ENCODE measurements around the gene GYPE.
"Not testable (repeated sequence)": the region's sequence is repeated elsewhere in the genome, so short reads cannot be mapped to it uniquely, and the experiment has no call there.

GYPE gene

GRCh38 chr4:143870523-143871268 lies 34.7 kb downstream of the GYPE start:
- not testable (repeated sequence) for DNase-seq (ENCODE audit: low read depth in 2 of 2)

GRCh38 chr4:143869925-143870324 lies 35.4 kb downstream of the GYPE start:
- DNase-seq (ENCODE audit: low read depth in 2 of 2): not testable (repeated sequence)

GRCh38 chr4:143862716-143863115 lies 42.6 kb downstream of the GYPE start:
- not testable (repeated sequence) for DNase-seq (ENCODE audit: low read depth in 2 of 2)

GRCh38 chr4:143858456-143858855 lies 46.9 kb downstream of the GYPE start:
- no peak for DNase-seq (ENCODE audit: low read depth in 2 of 2)

DNA sequence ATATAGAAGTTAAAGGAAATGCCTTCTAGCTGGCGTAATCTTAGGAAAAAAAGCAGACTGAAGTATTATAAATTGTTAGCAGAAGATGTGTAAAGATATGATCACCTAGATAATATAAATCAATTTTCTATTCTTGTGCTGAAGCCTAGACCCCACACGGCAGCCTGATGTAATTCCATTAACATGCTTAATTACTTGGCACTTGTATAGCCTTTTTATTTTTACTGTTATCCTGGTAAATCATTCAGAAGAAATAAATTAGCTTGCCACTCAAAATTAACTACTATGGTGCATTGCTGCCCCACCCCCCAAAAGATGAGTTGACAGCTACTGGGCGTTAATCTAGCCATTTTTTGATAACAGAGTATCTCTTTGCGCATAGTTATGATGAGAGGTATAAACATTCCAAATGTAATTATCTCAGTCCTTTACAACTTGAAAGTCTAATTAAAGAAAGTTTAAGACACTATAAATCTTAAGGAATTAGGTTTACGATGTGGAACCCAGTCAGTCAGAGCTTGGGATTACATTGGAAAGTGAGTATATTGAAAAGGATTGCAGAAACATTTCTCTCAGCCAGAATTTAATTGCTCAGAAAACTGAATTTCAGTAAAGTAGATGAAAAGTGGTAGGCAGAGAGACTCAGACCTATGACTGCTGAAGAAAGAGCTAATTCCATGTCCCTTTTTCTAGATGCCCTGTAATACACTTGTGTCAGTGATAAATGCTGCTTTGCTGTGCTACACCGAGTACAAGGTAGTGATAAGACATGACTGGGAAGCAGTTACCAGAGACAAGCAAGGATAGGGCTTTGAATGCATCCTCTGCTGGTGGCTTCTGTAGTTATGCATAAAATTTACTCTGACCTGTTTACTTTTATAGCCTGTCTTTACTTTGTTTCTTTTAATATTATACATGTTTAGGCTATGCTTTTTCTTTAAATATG lies 47.7 kb downstream of the GYPE start:
- not testable (repeated sequence) for DNase-seq (ENCODE audit: low read depth in 2 of 2)

DNA sequence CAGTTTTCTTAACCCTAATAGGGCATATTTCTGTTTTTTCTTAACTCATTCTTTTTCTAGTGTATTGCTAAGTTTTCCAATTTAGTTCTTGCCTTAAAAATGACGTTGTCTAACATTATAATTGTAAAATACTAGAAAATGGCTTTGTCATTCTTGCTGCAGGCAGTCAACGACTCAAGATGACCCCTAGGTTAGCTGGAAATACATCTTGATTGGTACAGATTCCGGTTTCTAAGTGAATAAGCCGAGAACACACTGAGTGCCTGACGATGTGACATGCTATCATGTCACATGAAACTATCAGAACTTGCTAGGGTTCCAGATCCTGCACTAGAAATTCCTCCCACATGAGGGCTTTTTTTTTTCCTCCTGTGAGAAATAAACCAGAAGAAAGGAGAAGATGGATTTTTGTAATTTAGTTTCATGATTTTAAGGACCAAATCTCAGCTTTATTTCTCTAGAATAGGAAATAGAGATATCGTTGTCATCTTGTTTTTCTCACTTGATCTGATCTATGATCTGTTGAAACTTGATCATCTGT lies 49.3 kb downstream of the GYPE start:
- not testable (repeated sequence) for DNase-seq (ENCODE audit: low read depth in 2 of 2)

DNA sequence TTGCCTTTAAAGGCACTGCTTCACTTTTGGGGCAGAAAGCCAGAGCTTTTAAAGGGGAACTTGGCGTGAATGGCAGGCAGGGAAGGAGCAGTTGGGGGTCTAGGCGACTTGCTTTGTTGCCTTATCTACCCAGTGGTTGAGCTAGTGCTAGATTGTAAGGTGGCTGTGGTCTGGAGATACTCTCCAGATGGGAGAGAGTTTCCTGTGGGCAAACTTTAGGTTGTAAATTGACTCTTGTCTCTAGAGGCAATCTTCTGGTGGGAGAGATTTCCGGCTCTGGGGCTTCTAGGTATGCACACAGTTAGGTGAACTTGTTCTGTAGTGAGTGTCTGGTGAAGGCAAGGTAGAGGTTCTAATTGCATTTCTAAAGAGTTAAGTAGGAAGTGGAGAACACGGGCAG lies 50.7 kb downstream of the GYPE start:
- DNase-seq (ENCODE audit: low read depth in 2 of 2): not testable (repeated sequence)

GRCh38 chr4:143849296-143849695 lies 56.1 kb downstream of the GYPE start:
- not testable (repeated sequence) for DNase-seq (ENCODE audit: low read depth in 2 of 2)

GRCh38 chr4:143843506-143843832 lies 61.9 kb downstream of the GYPE start:
- not testable (repeated sequence) for DNase-seq (ENCODE audit: low read depth in 2 of 2)

DNA sequence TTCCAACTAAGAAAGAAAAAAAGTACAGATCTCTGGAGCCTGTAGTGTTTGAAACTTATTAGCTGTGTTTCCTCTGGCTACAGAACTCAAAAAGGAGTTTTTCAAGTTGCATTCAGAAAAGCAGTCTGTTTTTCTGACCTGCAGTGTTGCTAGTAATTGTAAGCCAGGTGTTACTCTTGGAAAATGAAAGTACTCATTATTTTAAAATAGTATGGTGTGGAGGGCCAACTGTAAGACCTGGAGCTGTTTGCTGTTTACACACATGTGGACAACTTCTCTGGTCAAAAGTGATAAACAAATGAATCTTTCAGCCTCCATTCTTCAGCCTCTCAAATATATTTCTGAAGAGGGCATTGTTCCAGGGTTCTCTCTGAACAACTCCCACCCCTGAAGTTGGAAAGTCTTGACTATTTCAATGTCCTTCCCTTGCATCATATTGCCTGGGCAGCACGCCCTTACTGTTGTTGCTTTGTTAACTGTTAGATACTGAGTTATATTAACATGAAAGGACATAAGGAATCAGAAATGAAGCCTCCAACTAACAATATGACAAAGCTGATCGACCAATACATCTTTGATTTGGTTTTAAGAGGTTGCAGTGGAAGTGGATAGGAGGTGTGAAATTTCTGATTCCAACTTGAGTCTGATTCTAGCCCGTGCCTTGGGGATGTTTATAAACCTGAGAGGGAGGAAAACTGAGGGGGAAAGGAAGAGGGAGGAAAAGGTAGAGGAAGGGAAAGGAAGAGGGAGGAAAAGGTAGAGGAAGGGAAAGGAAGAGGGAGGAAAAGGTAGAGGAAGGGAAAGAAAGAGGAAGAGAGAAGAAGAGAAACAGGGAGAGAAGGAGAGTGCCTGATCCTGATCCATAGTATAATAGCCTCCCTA lies 62.5 kb downstream of the GYPE start:
- DNase-seq (ENCODE audit: low read depth in 2 of 2): not testable (repeated sequence)

DNA sequence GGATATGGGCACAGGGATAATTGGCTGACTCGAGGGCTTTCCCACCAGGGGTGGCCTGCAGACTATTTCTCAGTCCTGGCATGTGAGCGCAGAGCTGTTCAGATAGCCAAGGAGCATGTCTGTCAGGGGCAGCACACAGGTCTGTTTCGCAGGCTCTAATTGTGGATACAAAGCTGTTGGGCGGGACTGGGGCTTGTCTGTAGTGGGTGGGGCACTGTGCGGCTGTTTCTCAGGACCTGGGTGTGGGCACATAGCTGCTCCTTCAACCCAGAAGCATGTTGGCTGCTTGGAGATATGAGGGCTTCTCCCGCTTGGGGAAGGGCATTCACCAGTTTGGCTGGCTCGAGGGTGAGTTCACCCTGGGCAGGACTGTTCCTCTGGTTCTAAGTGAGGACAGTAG lies 65.9 kb downstream of the GYPE start:
- DNase-seq (ENCODE audit: low read depth in 2 of 2): not testable (repeated sequence)

- DNase-seq (ENCODE audit: low read depth in 2 of 2): not testable (repeated sequence)
Observed at GRCh38 chr4:143834196-143834595, 71.2 kb downstream of the GYPE start.

DNA sequence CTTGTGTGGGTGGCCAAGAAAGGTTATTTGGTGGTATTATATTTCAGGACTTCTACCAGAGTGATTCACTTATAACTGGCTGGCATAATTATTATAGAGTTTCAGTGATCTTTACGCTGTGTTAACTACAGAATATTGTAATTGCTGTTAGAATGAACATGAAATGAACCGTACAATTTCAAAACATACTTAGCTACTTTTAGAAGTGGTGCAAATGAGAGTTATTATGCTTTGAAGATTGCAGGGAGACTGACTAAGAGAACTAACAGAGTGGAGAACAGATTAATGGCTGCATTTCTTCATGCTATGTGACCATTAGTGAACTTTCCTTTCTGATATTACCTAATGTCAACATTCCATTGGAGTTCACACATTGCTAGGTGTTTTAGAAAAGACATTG lies 71.7 kb downstream of the GYPE start:
- DNase-seq (ENCODE audit: low read depth in 2 of 2): not testable (repeated sequence)

- DNase-seq (ENCODE audit: low read depth in 2 of 2): not testable (repeated sequence)
Observed at GRCh38 chr4:143830576-143830975, 74.8 kb downstream of the GYPE start.

- not testable (repeated sequence) for DNase-seq (ENCODE audit: low read depth in 2 of 2)
Observed at GRCh38 chr4:143829239-143829620, 76.1 kb downstream of the GYPE start.

All from stimulated activated CD4-positive, alpha-beta T cell treated with anti-CD3 and anti-CD28 coated beads, Interleukin-1b, Interleukin-23, amount 100 ng/mL, for 4 hours (primary cell).